ENCODE data around the gene CHD9.

The CHD9 gene

DNA sequence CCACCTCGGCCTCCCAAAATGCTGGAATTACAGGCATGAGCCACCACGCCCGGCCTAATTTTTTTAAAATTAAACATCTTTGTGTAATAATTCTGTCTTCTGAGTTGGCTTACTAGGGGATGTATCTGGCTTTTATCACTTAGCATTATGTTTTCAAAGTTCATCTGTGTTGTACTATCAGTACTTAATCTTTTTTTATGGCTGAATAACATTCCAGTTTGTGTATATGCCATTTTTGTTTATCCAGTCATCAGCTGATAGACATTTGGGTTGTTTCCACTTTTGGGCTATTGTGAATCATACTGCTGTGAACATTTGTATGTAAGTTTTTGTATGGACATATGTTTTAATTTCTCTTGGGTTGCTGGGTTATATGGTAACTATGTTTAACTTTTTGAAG is 69.0 kb downstream of the CHD9 start:
- Histone ChIP-seq H3K9me3 (ENCODE audit: low read length) (no peaks in the 10 kb centered on the region), H3K4me3 (ENCODE audit: low read length) (no peak overlapping the region), H3K4me1 (ENCODE audit: insufficient read depth, low read length) (no peaks in the 10 kb centered on the region), H2AFZ (ENCODE audit: low read depth, low read length) (no peak overlapping the region), H3K36me3 (ENCODE audit: insufficient read depth, low read length) (no peaks in the 10 kb centered on the region), H3K27me3 (ENCODE audit: insufficient read depth, low read length) (no peaks in the 10 kb centered on the region)

DNA sequence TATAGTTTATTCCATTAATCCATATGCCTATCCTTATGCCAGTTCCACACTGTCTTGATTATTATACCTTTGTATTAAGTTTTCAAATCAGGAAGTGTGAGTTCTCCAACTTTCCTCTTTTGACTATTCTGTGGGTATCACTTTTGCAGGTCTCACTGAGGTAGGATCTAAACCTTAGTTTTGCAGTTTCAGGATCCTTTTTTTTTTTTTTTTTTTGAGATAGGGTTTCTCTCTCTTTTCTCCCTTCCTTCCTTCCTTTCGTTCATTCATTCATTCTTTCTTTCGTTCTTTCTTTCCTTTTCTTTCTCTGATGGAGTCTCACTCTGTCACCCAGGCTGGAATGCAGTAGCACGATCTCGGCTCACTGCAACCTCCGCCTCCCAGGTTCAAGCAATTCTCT is 71.6 kb downstream of the CHD9 start:
- Histone ChIP-seq H3K4me1 (ENCODE audit: insufficient read depth, low read length) (peaks cover 6% of the 10 kb centered on the region), H3K4me3 (ENCODE audit: low read length) (no peak overlapping the region), H3K36me3 (ENCODE audit: insufficient read depth, low read length) (no peaks in the 10 kb centered on the region), H3K27me3 (ENCODE audit: insufficient read depth, low read length) (no peaks in the 10 kb centered on the region), H2AFZ (ENCODE audit: low read depth, low read length) (no peak overlapping the region), H3K9me3 (ENCODE audit: low read length) (no peaks in the 10 kb centered on the region)

- peaks cover 8% of the 10 kb centered on the region for H3K4me1 ChIP-seq (ENCODE audit: insufficient read depth, low read length)
- H3K4me3 ChIP-seq (ENCODE audit: low read length): peak overlapping the region; percentile 63
- H3K9me3 ChIP-seq (ENCODE audit: low read length): no peaks in the 10 kb centered on the region
- no peaks in the 10 kb centered on the region for H3K36me3 ChIP-seq (ENCODE audit: insufficient read depth, low read length)
- peak overlapping the region; percentile 87 for H2AFZ ChIP-seq (ENCODE audit: low read depth, low read length)
- no peaks in the 10 kb centered on the region for H3K27me3 ChIP-seq (ENCODE audit: insufficient read depth, low read length)
Observed at GRCh38 chr16:53129281-53130158, 74.7 kb downstream of the CHD9 start.

DNA sequence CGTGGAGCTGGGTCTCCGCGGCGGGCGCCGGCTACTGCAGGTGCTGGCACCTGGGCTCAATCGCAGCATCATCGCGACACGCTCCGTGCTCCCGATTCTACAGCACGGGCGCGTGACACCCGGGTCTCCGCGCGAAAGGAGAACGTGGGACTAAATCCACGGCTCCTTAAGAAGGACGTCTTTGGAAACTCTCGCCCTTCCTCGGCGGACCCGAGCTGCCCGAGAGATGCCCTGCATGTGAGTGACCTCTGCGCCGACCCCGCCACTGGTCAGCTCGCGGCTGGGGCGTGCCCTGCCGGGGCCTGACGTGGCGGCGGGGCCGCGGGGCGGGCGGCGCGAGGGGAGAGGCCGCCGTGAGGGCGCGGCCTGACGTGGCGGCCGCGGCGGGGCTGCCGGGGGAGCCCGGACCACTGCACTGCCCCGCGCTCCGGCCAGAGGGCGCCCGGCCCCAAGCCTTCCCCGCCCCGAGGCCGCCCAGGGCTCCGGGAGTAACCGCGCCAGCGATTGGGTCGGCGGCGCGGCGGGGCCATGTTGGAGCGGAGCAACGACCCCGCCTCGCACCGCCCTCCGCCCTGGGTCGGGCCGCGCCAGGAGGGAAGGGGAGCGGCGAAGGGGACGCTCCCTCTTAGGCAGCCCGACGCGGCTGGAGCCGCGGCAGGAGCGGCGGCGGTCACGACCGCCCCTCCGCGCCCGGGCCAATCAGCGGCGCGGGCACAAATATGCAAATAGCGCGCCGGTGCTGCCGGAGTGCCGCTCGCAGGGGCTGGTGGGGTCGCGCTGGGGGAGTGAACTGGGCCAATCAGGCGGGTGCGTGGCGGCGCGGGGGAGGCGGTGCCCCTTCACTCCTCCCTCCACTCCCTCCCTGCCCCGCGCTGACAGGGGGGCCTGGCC is 75.6 kb downstream of the CHD9 start:
- Histone ChIP-seq H3K36me3 (ENCODE audit: insufficient read depth, low read length) (no peaks in the 10 kb centered on the region), H3K4me1 (ENCODE audit: insufficient read depth, low read length) (peaks cover 8% of the 10 kb centered on the region), H3K4me3 (ENCODE audit: low read length) (peak overlapping the region; percentile 63), H2AFZ (ENCODE audit: low read depth, low read length) (peak overlapping the region; percentile 87), H3K27me3 (ENCODE audit: insufficient read depth, low read length) (no peaks in the 10 kb centered on the region), H3K9me3 (ENCODE audit: low read length) (no peaks in the 10 kb centered on the region)

DNA sequence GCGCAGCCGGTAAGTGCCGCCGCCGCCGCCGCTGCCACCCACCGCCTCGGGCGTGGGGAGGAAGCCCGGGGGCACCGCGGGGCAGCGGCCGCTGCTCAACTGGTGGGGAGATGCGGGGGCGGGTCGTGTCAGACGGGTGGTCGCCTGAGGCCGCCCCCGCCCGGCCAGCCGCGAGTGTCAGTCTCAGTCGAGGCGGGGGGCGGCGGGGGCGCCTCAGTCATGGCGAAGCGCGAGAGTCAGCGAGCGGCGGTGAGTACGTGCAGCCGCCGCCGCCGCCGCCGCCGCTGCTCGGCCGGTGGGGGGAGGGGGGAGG is 76.2 kb downstream of the CHD9 start:
- Histone ChIP-seq H2AFZ (ENCODE audit: low read depth, low read length) (peak overlapping the region; percentile 84), H3K36me3 (ENCODE audit: insufficient read depth, low read length) (no peaks in the 10 kb centered on the region), H3K4me1 (ENCODE audit: insufficient read depth, low read length) (peaks cover 8% of the 10 kb centered on the region), H3K4me3 (ENCODE audit: low read length) (peak overlapping the region; percentile 63), H3K9me3 (ENCODE audit: low read length) (no peaks in the 10 kb centered on the region), H3K27me3 (ENCODE audit: insufficient read depth, low read length) (no peaks in the 10 kb centered on the region)

DNA sequence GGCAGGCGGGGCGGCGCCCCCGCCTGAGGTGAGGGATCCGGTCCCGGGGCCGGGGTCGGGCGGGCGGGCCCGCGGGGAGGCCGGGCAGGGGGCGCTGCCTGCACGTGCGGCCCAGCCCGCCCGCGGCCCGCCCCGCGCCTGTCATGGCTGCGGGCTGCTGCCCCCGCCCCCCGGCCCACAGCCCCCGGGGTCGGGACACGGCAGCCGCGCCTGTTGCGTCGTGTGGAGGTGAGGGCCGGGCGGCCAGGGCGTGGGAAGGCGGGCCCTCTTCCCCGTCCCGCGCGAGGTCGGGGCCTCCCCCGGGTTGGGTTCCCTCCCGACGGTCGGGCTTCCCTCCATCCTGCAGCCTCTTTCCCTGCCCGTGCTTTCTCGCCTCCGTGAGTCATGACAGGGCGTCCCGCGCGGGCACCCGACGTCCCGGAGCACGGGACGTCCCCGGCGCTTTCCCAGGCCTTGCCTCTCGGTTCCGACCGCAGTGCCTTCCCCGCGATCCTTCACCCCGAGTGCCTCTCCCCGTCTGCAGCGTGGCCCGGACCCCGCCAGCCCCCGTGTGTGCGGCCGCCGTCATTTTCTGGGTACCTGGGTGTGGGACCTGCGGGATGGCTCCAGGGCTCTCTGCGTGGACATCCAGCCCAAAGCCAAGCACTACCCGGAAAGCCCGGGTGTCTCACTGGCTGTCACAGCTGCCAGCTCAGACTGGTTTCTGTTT is 76.7 kb downstream of the CHD9 start:
- no peaks in the 10 kb centered on the region for H3K36me3 ChIP-seq (ENCODE audit: insufficient read depth, low read length)
- H3K27me3 ChIP-seq (ENCODE audit: insufficient read depth, low read length): no peaks in the 10 kb centered on the region
- peak overlapping the region; percentile 100 for H3K4me3 ChIP-seq (ENCODE audit: low read length)

DNA sequence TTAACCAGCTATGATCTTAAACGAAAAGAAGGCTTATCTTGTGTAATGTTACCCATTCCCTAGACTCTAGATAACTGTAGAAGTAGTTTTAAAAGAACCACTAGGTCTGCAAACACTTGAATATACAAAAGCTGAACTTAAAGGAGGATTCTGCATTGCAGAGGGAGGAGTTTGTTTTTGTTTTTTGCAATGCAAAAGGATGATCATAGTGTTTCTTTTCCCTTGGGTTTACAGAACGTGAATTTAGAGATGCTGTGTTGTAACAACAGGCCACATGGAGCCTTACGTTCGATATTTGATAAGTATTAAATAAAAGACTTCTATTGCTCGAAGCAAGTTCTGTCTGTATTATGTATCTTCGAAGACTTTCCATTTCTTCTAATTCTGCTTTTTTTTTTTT is 77.6 kb downstream of the CHD9 start:
- Histone ChIP-seq H3K4me1 (ENCODE audit: insufficient read depth, low read length) (peaks cover 8% of the 10 kb centered on the region), H3K27me3 (ENCODE audit: insufficient read depth, low read length) (no peaks in the 10 kb centered on the region), H3K36me3 (ENCODE audit: insufficient read depth, low read length) (no peaks in the 10 kb centered on the region), H2AFZ (ENCODE audit: low read depth, low read length) (no peak overlapping the region), H3K9me3 (ENCODE audit: low read length) (no peaks in the 10 kb centered on the region), H3K4me3 (ENCODE audit: low read length) (peak overlapping the region; percentile 100)

More for the DNA sequence above, 76.7 kb downstream of the CHD9 start:
- Histone ChIP-seq H3K4me1 (ENCODE audit: insufficient read depth, low read length) (peaks cover 8% of the 10 kb centered on the region), H2AFZ (ENCODE audit: low read depth, low read length) (peak overlapping the region; percentile 89), H3K9me3 (ENCODE audit: low read length) (no peaks in the 10 kb centered on the region)

- Histone ChIP-seq H3K9me3 (ENCODE audit: low read length) (no peaks in the 10 kb centered on the region), H3K36me3 (ENCODE audit: insufficient read depth, low read length) (no peaks in the 10 kb centered on the region), H2AFZ (ENCODE audit: low read depth, low read length) (no peak overlapping the region), H3K4me3 (ENCODE audit: low read length) (no peak overlapping the region), H3K4me1 (ENCODE audit: insufficient read depth, low read length) (peaks cover 2% of the 10 kb centered on the region), H3K27me3 (ENCODE audit: insufficient read depth, low read length) (no peaks in the 10 kb centered on the region)
Observed at GRCh38 chr16:53135329-53135728, 80.5 kb downstream of the CHD9 start.

DNA sequence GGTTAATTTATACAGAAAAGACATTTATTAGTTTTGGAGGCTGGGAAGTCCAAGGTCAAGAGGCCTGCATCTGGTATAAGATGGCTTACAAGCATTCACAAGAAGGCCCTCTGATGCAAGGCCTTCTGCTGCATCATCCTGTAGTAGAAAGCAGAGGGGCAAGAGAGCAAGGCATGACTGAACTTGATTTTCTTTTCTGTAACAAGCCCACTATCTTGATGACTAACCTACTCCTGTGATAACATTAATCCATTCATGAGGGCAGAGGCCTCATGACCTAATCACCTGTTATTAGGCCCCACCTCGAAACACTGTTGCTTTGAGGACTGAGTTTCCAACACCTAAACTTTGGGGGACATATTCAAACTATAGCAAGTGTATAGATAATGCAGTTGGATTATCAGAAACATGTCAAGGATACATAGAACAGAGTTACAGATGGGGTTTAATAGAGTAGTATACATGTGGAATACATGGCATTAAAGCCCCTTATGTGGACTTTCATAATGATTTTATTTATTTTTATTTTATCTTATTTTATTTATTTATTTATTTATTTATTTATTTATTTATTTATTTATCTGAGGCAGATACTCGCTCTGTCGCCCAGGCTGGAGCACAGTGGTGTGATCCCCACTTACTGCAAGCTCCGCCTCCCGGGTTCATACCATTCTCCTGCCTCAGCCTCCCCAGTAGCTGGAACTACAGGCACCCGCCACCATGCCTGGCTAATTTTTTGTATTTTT is 88.2 kb downstream of the CHD9 start:
- Histone ChIP-seq H3K36me3 (ENCODE audit: insufficient read depth, low read length) (no peaks in the 10 kb centered on the region), H2AFZ (ENCODE audit: low read depth, low read length) (no peak overlapping the region), H3K27me3 (ENCODE audit: insufficient read depth, low read length) (no peaks in the 10 kb centered on the region), H3K4me3 (ENCODE audit: low read length) (no peak overlapping the region), H3K9me3 (ENCODE audit: low read length) (no peaks in the 10 kb centered on the region), H3K4me1 (ENCODE audit: insufficient read depth, low read length) (no peaks in the 10 kb centered on the region)

- Histone ChIP-seq H3K9me3 (ENCODE audit: low read length) (peaks cover 1% of the 10 kb centered on the region), H2AFZ (ENCODE audit: low read depth, low read length) (no peak overlapping the region), H3K27me3 (ENCODE audit: insufficient read depth, low read length) (no peaks in the 10 kb centered on the region), H3K4me3 (ENCODE audit: low read length) (no peak overlapping the region), H3K36me3 (ENCODE audit: insufficient read depth, low read length) (no peaks in the 10 kb centered on the region), H3K4me1 (ENCODE audit: insufficient read depth, low read length) (no peaks in the 10 kb centered on the region)
Observed at GRCh38 chr16:53147500-53148065, 92.8 kb downstream of the CHD9 start.

DNA sequence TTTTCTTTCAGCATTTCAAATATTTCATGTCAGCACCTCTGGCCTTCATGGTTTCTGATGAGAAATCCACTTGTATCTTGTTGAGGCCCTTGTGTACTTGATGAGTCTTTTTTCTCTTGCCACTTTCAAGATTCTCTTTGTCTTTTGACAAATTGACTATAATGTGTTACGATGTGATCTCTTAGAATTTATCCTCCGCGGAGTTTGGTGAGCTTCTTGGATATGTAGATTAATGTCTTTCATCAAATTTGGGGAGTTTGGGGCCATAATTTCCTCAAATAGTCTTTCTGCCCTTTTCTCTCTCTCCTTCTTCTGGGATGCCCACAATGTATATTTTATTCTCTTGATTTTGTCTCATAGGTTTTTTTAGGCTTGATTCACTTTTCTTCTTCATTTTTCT is 96.0 kb downstream of the CHD9 start:
- Histone ChIP-seq H3K36me3 (ENCODE audit: insufficient read depth, low read length) (peaks cover 1% of the 10 kb centered on the region), H2AFZ (ENCODE audit: low read depth, low read length) (no peak overlapping the region), H3K4me3 (ENCODE audit: low read length) (no peak overlapping the region), H3K27me3 (ENCODE audit: insufficient read depth, low read length) (no peaks in the 10 kb centered on the region), H3K9me3 (ENCODE audit: low read length) (peaks cover 1% of the 10 kb centered on the region), H3K4me1 (ENCODE audit: insufficient read depth, low read length) (peaks cover 7% of the 10 kb centered on the region)

- no peaks in the 10 kb centered on the region for H3K27me3 ChIP-seq (ENCODE audit: insufficient read depth, low read length)
- no peak overlapping the region for H2AFZ ChIP-seq (ENCODE audit: low read depth, low read length)
Observed at GRCh38 chr16:53152329-53152728, 97.5 kb downstream of the CHD9 start.

More at GRCh38 chr16:53152329-53152728, 97.5 kb downstream of the CHD9 start:
- Histone ChIP-seq H3K4me3 (ENCODE audit: low read length) (no peak overlapping the region), H3K36me3 (ENCODE audit: insufficient read depth, low read length) (peaks cover 16% of the 10 kb centered on the region), H3K4me1 (ENCODE audit: insufficient read depth, low read length) (peaks cover 15% of the 10 kb centered on the region), H3K9me3 (ENCODE audit: low read length) (peaks cover 1% of the 10 kb centered on the region)
